Cardiac fibroblast (primary cell): ENCODE results near the gene OSBPL10.

ENCODE experiments used
- DNase-seq, 2 donors: peaks; one replicate each; pipeline versions ENCODE4 v3.0.0 to v3.0.0-alpha.2; 2010; ENCODE audit warnings: low read depth in 2 of 2
- H3K4me3 ChIP-seq, 2 donors: replicated peaks in 1 of 2; 1 replicate in 1 of 2; 2 replicates in 1 of 2; pipeline ENCODE4 v1.5.1; 2011; ENCODE audit warnings: low read depth in 2 of 2, low read length in 2 of 2, mild to moderate bottlenecking in 2 of 2, moderate library complexity in 1 of 2
- TF ChIP-seq, protein P1 (sequence below): IDR thresholded peaks from one replicate; pipeline ENCODE4 v1.5.1; 2011; ENCODE audit warnings: low read depth, mild to moderate bottlenecking, low read length, inconsistent platforms

Gene OSBPL10

DNA sequence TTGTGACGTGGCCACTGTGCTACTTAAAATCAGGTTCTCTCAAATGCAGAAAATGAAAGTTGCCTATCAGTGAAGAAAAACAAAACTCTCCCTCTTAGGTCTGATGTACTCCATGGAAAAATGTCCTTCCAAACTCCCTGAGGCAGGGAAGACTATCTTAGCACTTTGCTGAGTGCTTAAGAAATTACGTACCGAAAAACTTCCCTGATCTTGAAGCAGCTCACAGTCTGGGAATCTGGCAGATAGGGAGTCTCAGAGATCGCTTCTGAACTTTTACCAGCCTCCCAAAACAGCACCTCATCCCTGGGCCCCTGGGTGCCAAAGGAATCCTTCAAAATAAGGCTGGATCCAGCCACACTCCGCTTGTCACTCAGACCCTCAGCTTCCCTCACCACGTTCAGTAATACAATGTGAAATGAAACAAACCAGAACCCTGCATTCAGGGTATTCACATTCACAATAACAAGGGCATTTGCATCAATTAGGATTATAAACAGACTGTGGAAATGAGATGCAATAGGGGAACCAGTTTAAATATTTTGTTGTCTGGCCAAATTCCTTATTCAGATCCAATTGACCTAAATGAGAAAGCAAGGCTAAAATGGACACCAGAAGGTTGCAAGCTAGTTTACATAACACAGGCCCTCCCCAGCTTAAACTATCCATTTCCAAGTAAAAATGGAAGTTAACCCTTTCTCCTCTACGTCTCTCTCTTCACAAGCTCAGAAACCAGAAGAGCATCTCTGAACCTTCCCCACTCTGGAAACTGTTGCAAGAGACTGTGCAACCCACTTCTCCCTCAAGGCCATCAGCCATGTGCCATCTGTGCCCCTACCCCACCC is 20.9 kb downstream of the OSBPL10 start:
- TF ChIP-seq, protein P1, sequence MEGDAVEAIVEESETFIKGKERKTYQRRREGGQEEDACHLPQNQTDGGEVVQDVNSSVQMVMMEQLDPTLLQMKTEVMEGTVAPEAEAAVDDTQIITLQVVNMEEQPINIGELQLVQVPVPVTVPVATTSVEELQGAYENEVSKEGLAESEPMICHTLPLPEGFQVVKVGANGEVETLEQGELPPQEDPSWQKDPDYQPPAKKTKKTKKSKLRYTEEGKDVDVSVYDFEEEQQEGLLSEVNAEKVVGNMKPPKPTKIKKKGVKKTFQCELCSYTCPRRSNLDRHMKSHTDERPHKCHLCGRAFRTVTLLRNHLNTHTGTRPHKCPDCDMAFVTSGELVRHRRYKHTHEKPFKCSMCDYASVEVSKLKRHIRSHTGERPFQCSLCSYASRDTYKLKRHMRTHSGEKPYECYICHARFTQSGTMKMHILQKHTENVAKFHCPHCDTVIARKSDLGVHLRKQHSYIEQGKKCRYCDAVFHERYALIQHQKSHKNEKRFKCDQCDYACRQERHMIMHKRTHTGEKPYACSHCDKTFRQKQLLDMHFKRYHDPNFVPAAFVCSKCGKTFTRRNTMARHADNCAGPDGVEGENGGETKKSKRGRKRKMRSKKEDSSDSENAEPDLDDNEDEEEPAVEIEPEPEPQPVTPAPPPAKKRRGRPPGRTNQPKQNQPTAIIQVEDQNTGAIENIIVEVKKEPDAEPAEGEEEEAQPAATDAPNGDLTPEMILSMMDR, result no peak
- DNase-seq, result peak; percentile 43 to 54
- peak overlapping the region; percentile 9 to 25 for H3K4me3 ChIP-seq

DNA sequence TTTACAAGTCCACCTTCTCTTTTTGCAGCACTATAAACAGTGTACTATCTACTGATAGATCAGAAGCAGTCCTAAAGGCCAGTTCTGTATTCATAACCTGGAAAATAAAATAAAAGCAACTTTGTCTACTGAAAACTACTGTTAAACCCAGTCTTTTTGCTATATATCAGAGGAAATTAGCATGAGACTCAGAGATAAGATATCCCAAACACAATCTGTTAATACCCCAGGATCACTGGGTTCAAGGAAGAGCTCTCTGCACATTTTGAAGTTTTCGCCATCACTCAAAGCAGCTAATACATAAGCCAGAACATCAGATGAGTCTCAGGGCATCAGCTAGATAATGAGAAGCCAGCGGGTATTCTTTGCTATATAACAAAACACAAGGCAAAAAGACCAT is 21.8 kb downstream of the OSBPL10 start:
- no peak for DNase-seq
- TF ChIP-seq, protein P1, result no peak
- H3K4me3 ChIP-seq, result no peak overlapping the region

DNA sequence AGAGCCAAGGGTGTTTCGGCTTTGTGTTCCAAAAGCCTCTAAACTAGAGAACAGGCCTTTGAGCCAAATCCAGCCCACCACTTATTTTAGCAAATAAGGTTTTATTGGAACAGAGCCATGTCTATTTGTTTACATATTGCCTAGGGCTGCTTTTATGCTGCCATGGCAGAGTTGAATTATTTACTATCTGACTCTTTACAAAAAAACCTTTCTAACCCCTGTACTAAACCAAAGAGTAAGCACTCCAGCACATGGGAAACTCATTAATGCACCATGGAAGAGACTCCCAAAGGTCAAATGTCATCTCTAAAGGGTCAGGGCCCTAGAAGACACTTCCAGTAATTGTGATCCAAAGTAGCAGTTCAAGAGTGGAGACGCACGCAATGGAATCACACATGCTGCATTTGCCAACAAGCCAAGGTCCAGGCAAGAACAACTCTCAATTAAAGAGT is 22.3 kb downstream of the OSBPL10 start:
- no peak for DNase-seq
- TF ChIP-seq, protein P1, result no peak

DNA sequence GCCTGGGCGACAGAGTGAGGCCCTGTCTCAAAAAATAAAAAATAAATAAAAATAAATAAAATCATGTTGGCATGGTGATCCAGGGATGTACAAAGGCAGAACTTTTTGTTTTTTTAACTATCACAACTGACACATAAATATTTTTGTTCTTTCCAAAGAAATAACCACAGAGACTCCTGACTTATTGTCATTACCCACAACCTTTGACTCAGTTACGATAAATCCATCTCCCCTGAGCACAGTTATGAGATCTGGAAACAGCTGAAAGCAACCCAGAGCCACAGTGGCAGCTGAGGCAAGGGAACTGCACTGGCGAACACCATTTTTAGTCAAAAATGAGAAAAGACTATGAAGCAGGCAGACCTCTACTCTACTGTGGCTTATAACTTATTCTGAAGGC is 24.0 kb downstream of the OSBPL10 start:
- no peak overlapping the region for H3K4me3 ChIP-seq
- peak; percentile 31 to 71 for DNase-seq
- TF ChIP-seq, protein P1, result no peak

More for the DNA sequence above, 22.3 kb downstream of the OSBPL10 start:
- no peak overlapping the region for H3K4me3 ChIP-seq

DNA sequence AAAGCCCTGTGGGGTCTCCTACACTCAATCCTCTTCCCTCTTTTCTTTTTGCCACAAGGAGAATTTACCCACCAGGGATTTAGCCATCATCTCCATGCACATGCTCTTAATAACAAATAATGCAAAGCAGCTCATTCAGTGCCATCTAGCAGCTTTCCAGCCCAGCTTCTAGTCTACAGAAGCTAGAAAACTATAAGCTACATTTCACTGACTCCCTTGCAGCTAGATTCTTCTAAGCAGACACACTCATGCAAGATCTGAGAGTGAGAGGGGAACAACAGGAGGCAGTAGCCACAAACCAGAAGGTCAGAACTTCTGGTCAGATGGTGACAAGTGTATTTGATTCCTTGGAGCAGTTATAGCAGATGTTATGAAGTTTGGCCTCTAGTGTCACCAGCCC is 25.5 kb downstream of the OSBPL10 start:
- DNase-seq, result no peak
- TF ChIP-seq, protein P1, result no peak
- no peak overlapping the region for H3K4me3 ChIP-seq

DNA sequence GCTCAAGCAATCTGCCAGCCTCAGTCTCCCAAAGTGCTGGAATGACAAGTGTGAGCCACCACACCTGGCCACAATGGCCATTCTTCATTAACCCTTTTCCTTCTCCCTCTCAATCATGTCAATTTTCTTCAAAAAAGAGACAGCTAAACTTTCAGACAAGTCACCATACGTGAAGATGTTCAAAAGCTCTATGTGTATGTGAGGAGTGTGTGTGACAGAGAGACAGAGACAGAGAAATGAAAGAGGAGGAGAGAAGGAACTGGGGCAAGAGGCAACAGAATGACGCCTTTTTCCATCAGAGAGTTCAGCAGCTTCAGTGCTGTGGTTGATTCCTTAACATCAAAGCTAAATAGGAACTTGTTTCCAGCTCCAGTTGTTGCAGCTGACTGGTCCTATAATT is 27.4 kb downstream of the OSBPL10 start:
- DNase-seq, result no peak
- TF ChIP-seq, protein P1, result no peak
- no peak overlapping the region for H3K4me3 ChIP-seq
